Endodermal cell (in vitro differentiated cells): ENCODE data around the gene NPBWR2. TPM values are rescaled to one million over a fixed set of nuclear protein-coding genes. Genes with fewer than 3 reads are reported as not detected.
"Not testable (repeated sequence)": the region's sequence is repeated elsewhere in the genome, so short reads cannot be mapped to it uniquely, and the experiment has no call there.

Experiments
- DNase-seq: peaks from one replicate; pipeline ENCODE4 v3.0.0-alpha.2; 2017
- H3K27ac ChIP-seq: 2 replicates; pipeline ENCODE4 v1.5.1; 2013; ENCODE audit warnings: mild to moderate bottlenecking, low read depth, low read length, moderate library complexity
- H3K27me3 ChIP-seq: 2 replicates; pipeline ENCODE4 v1.6.1; 2013; ENCODE audit warnings: mild to moderate bottlenecking, low read length, moderate library complexity; ENCODE audit not compliant: insufficient read depth, control insufficient read depth, poor library complexity, severe bottlenecking
- H3K36me3 ChIP-seq: 2 replicates; pipeline ENCODE4 v1.7.0; 2013; ENCODE audit warnings: mild to moderate bottlenecking, low read length, moderate library complexity; ENCODE audit not compliant: control insufficient read depth, insufficient read depth
- H3K4me1 ChIP-seq: one replicate; pipeline ENCODE4 v1.7.0; 2013; ENCODE audit warnings: low read length; ENCODE audit not compliant: control insufficient read depth, insufficient read depth
- H3K4me3 ChIP-seq: 2 replicates; pipeline ENCODE4 v1.5.1; 2013; ENCODE audit warnings: mild to moderate bottlenecking, low read length, moderate library complexity
- H3K9ac ChIP-seq: 2 replicates; pipeline ENCODE4 v1.6.1; 2013; ENCODE audit warnings: mild to moderate bottlenecking, low read length, moderate library complexity; ENCODE audit not compliant: poor library complexity, severe bottlenecking; ENCODE audit errors: extremely low read depth
- H3K9me3 ChIP-seq: 2 replicates; pipeline ENCODE4 v1.6.1; 2013; ENCODE audit warnings: mild to moderate bottlenecking, low read length, moderate library complexity; ENCODE audit not compliant: control insufficient read depth
- H3K27ac Mint-ChIP-seq: 2 replicates; pipeline ENCODE4 v1.8.0; 2020; ENCODE audit warnings: mixed read lengths
- H3K27me3 Mint-ChIP-seq: 2 replicates; pipeline ENCODE4 v1.8.0; 2021; ENCODE audit warnings: mild to moderate bottlenecking, mixed read lengths; ENCODE audit not compliant: insufficient read depth
- H3K36me3 Mint-ChIP-seq: 2 replicates; pipeline ENCODE4 v1.8.0; 2020; ENCODE audit warnings: low read depth, mixed read lengths
- H3K4me1 Mint-ChIP-seq: 2 replicates; pipeline ENCODE4 v1.8.0; 2020; ENCODE audit warnings: mixed read lengths
- H3K4me3 Mint-ChIP-seq: 2 replicates; pipeline ENCODE4 v1.8.0; 2020; ENCODE audit warnings: mild to moderate bottlenecking, moderate library complexity, mixed read lengths
- H3K9me3 Mint-ChIP-seq: 2 replicates; pipeline ENCODE4 v1.8.0; 2020; ENCODE audit warnings: mild to moderate bottlenecking, mixed read lengths
- WGBS, 2 experiments: methylation state at CpG; one replicate each; pipeline versions ENCODE4 v1.1.5 to v1.1.7; 2013; ENCODE audit warnings: missing lambda C conversion rate in 2 of 2, mixed read lengths in 1 of 2; ENCODE audit not compliant: insufficient coverage in 1 of 2, insufficient read length in 1 of 2; 5-methylcytosine and 5-hydroxymethylcytosine counted together
- total RNA-seq, 2 donors: library from RNA; stranded (reverse); fragmentation: NEBNext Ultra II Directional in 1 of 2; extraction: Animal tissue kit (Norgen Biotek cat#: 25700) in 1 of 2; gene quantifications; 2 replicates in 1 of 2; 3 replicates in 1 of 2; pipeline ENCODE4 v1.2.1, GENCODE V29; 2021
- TF ChIP-seq, protein P1 (sequence below): fragments of 200-600 bp; sonication (generic); conservative IDR thresholded peaks from 2 replicates; pipeline ENCODE4 v1.5.0; 2021; ENCODE audit warnings: antibody characterized with exemption, mild to moderate bottlenecking

The NPBWR2 gene
- total RNA-seq, 2 donors from 2014 or later: not detected

DNA sequence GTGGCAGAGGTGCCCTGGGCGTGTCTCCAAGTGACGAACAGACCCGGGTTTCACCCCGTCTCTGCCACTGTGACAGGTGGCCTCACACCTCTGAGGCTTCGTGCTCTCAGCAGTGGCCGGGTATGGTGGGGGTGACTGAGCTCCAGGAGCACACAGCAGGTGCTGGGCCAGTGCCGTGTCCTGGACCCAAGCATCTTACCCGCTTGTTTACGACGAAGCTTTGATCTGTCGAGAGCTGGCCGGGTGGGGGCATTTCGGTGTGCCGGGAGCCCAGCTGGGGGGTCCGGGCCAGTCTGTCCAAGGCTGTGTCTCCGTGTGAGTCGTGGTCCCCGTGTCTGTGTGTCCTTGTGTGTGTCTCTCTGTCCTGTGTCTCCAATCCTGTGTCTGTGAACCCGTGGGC is 16.0 kb downstream of the NPBWR2 start:
- Histone ChIP-seq H3K9ac (no peak overlapping the region), H3K36me3 (no peaks in the 10 kb centered on the region), H3K9me3 (no peaks in the 10 kb centered on the region), H3K4me3 (no peak overlapping the region), H3K27me3 (peaks cover 15% of the 10 kb centered on the region), H3K4me1 (no peaks in the 10 kb centered on the region), H3K27ac (no peak overlapping the region)
- no peaks in the 10 kb centered on the region for H3K9me3 Mint-ChIP-seq
- H3K27me3 Mint-ChIP-seq: peaks cover 18% of the 10 kb centered on the region
- WGBS, 2 experiments: 89 to 90% methylated on average over 18 to 19 of the region's 19 CpGs
- no peak overlapping the region for H3K4me3 Mint-ChIP-seq
- H3K27ac Mint-ChIP-seq: no peak overlapping the region
- H3K36me3 Mint-ChIP-seq: peaks cover under 1% of the 10 kb centered on the region
- TF ChIP-seq, protein P1, sequence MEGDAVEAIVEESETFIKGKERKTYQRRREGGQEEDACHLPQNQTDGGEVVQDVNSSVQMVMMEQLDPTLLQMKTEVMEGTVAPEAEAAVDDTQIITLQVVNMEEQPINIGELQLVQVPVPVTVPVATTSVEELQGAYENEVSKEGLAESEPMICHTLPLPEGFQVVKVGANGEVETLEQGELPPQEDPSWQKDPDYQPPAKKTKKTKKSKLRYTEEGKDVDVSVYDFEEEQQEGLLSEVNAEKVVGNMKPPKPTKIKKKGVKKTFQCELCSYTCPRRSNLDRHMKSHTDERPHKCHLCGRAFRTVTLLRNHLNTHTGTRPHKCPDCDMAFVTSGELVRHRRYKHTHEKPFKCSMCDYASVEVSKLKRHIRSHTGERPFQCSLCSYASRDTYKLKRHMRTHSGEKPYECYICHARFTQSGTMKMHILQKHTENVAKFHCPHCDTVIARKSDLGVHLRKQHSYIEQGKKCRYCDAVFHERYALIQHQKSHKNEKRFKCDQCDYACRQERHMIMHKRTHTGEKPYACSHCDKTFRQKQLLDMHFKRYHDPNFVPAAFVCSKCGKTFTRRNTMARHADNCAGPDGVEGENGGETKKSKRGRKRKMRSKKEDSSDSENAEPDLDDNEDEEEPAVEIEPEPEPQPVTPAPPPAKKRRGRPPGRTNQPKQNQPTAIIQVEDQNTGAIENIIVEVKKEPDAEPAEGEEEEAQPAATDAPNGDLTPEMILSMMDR: no peak
- DNase-seq: no peak
- no peaks in the 10 kb centered on the region for H3K4me1 Mint-ChIP-seq

DNA sequence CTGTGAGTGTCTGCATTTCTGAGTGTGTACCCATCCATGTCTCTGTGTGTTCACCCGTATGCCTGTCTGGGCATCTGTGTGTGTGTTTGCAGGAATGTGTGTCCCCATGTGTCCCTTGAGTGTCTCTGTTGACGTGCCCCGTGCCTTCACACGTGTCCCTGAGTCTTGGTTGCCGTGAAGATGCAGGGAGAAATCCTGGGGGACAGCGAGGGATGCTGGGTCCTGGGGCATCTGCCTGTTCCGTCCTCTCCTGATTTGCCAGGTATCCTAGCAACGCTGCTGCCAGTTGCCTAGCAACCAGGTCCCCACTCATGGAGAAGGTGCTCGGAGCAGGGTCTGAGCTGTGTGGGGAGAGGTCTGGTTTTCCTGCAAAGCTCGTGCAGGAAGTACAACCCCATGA is 17.2 kb downstream of the NPBWR2 start:
- Histone ChIP-seq H3K27ac (no peak overlapping the region), H3K27me3 (peaks cover 27% of the 10 kb centered on the region), H3K9me3 (no peaks in the 10 kb centered on the region), H3K36me3 (no peaks in the 10 kb centered on the region), H3K4me1 (no peaks in the 10 kb centered on the region), H3K9ac (no peak overlapping the region), H3K4me3 (no peak overlapping the region)
- 80 to 82% methylated on average over 10 of the region's 10 CpGs for WGBS, 2 experiments
- Mint-ChIP-seq H3K36me3 (no peaks in the 10 kb centered on the region), H3K27ac (no peak overlapping the region), H3K4me1 (no peaks in the 10 kb centered on the region), H3K4me3 (no peak overlapping the region), H3K27me3 (peaks cover 29% of the 10 kb centered on the region), H3K9me3 (no peaks in the 10 kb centered on the region)
- TF ChIP-seq, protein P1: no peak
- DNase-seq: no peak

DNA sequence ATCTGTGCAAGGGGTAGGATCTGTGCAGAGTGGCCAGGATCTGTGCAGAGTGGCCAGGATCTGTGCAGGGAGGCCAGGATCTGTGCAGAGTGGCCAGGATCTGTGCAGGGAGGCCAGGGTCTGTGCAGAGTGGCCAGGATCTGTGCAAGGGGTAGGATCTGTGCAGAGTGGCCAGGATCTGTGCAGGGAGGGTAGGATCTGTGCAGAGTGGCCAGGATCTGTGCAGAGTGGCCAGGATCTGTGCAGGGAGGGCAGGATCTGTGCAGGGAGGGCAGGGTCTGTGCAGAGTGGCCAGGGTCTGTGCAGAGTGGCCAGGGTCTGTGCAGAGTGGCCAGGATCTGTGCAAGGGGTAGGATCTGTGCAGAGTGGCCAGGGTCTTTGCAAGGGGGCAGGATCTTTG is 18.8 kb downstream of the NPBWR2 start:
- not testable (repeated sequence) for H3K36me3 Mint-ChIP-seq, DNase-seq, H3K4me3 Mint-ChIP-seq, H3K9me3 ChIP-seq, H3K9ac ChIP-seq, H3K9me3 Mint-ChIP-seq, H3K36me3 ChIP-seq, H3K27ac ChIP-seq, H3K4me1 ChIP-seq, H3K27ac Mint-ChIP-seq, H3K4me3 ChIP-seq, H3K4me1 Mint-ChIP-seq
- H3K27me3 Mint-ChIP-seq: peaks cover 39% of the 10 kb centered on the region
- peaks cover 42% of the 10 kb centered on the region for H3K27me3 ChIP-seq

DNA sequence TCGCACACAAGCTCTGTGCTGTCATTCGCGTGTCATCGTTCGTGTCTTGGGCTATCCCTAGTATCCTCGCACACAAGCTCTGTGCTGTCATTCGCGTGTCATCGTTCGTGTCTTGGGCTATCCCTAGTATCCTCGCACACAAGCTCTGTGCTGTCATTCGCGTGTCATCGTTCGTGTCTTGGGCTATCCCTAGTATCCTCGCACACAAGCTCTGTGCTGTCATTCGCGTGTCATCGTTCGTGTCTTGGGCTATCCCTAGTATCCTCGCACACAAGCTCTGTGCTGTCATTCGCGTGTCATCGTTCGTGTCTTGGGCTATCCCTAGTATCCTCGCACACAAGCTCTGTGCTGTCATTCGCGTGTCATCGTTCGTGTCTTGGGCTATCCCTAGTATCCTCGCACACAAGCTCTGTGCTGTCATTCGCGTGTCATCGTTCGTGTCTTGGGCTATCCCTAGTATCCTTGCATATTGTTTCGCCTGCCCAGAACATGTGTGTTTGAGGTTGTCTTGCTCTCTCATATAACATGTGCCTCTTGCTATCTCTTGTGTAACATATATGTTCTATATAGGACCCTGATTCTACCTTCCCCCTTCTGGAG is 20.0 kb downstream of the NPBWR2 start:
- H3K27me3 Mint-ChIP-seq: peaks cover 46% of the 10 kb centered on the region
- 100% methylated on average over 5 of the region's 36 CpGs; no CpG with 5 or more reads in 1 of the 2 experiments for WGBS, 2 experiments
- H3K9me3 ChIP-seq, H3K9ac ChIP-seq, H3K4me3 Mint-ChIP-seq, H3K27ac Mint-ChIP-seq, H3K4me3 ChIP-seq, H3K9me3 Mint-ChIP-seq, H3K27ac ChIP-seq, H3K4me1 Mint-ChIP-seq, H3K4me1 ChIP-seq, H3K36me3 Mint-ChIP-seq, H3K36me3 ChIP-seq, DNase-seq: not testable (repeated sequence)
- peaks cover 51% of the 10 kb centered on the region for H3K27me3 ChIP-seq
